OCI-LY7 (cell line): ENCODE results near the gene USP48.
A peak's percentile ranks its signal among the peaks of the same experiment; 100 is the strongest.

Experiments
- EZH2phosphoT487 ChIP-seq: fragments of 200-600 bp; sonication (generic); IDR thresholded peaks from 2 replicates; pipeline ENCODE4 v1.6.1; 2018; ENCODE audit warnings: low read depth, borderline replicate concordance, mild to moderate bottlenecking, mixed run types, antibody characterized with exemption, low read length, moderate library complexity, mixed read lengths
- TF ChIP-seq, protein P1 (sequence below): fragments of 200-600 bp; sonication (generic); conservative IDR thresholded peaks from 2 replicates; pipeline ENCODE4 v1.5.1; 2014; ENCODE audit warnings: mild to moderate bottlenecking, antibody characterized with exemption, low read length, moderate library complexity, mixed read lengths

GRCh38 chr1:21657456-21658190 is 125.3 kb downstream of the USP48 start:
- TF ChIP-seq, protein P1, sequence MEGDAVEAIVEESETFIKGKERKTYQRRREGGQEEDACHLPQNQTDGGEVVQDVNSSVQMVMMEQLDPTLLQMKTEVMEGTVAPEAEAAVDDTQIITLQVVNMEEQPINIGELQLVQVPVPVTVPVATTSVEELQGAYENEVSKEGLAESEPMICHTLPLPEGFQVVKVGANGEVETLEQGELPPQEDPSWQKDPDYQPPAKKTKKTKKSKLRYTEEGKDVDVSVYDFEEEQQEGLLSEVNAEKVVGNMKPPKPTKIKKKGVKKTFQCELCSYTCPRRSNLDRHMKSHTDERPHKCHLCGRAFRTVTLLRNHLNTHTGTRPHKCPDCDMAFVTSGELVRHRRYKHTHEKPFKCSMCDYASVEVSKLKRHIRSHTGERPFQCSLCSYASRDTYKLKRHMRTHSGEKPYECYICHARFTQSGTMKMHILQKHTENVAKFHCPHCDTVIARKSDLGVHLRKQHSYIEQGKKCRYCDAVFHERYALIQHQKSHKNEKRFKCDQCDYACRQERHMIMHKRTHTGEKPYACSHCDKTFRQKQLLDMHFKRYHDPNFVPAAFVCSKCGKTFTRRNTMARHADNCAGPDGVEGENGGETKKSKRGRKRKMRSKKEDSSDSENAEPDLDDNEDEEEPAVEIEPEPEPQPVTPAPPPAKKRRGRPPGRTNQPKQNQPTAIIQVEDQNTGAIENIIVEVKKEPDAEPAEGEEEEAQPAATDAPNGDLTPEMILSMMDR = peak; percentile 61
- no peak for TF ChIP-seq EZH2phosphoT487
